Astrocyte (in vitro differentiated cells and primary cell): ENCODE measurements around the gene HM13. TPM values are rescaled to one million over a fixed set of nuclear protein-coding genes. Genes with fewer than 3 reads are reported as not detected.

ENCODE experiments used
- DNase-seq: peaks from one replicate; pipeline ENCODE4 v3.0.0-alpha.2; 2010; ENCODE audit warnings: low read depth
- FAIRE-seq: peaks from 2 replicates; lab custom pipeline; 2011; peaks lifted over from hg19 to GRCh38; lab: Jason Lieb, UNC
- H2AFZ ChIP-seq: 2 replicates; pipeline ENCODE4 v1.6.0; 2012; ENCODE audit warnings: low read depth, low read length, inconsistent platforms
- H3K27ac ChIP-seq: 2 replicates; pipeline ENCODE4 v1.5.1; 2011; ENCODE audit warnings: low read depth, low read length, inconsistent platforms
- H3K27me3 ChIP-seq: 2 replicates; pipeline ENCODE4 v1.6.0; 2011; ENCODE audit warnings: low read length, inconsistent platforms; ENCODE audit not compliant: insufficient read depth
- H3K36me3 ChIP-seq: 2 replicates; pipeline ENCODE4 v1.5.1; 2011; ENCODE audit warnings: low read length, inconsistent platforms; ENCODE audit not compliant: insufficient read depth
- H3K4me1 ChIP-seq: 2 replicates; pipeline ENCODE4 v1.5.1; 2011; ENCODE audit warnings: low read length, inconsistent platforms; ENCODE audit not compliant: insufficient read depth
- H3K4me2 ChIP-seq: 2 replicates; pipeline ENCODE4 v1.6.0; 2012; ENCODE audit warnings: low read length, inconsistent platforms
- H3K4me3 ChIP-seq: 2 replicates; pipeline ENCODE4 v1.5.1; 2011; ENCODE audit warnings: low read depth, mild to moderate bottlenecking, low read length, inconsistent platforms; ENCODE audit not compliant: insufficient read depth
- H3K79me2 ChIP-seq: 2 replicates; pipeline ENCODE4 v1.6.0; 2012; ENCODE audit warnings: mild to moderate bottlenecking, low read length, inconsistent platforms; ENCODE audit not compliant: insufficient read depth
- H3K9ac ChIP-seq: 2 replicates; pipeline ENCODE4 v1.6.0; 2012; ENCODE audit warnings: mild to moderate bottlenecking, low read length, inconsistent platforms
- H3K9me3 ChIP-seq: 2 replicates; pipeline ENCODE4 v1.5.1; 2012; ENCODE audit warnings: low read depth, mild to moderate bottlenecking, low read length, inconsistent platforms; ENCODE audit not compliant: insufficient read depth
- H4K20me1 ChIP-seq: 2 replicates; pipeline ENCODE4 v1.6.0; 2012; ENCODE audit warnings: low read length, inconsistent platforms; ENCODE audit not compliant: insufficient read depth
- H3K27ac Mint-ChIP-seq: one replicate; pipeline ENCODE4 v1.8.0; 2021; ENCODE audit warnings: mild to moderate bottlenecking, mixed read lengths; ENCODE audit not compliant: unreplicated experiment
- H3K27me3 Mint-ChIP-seq: one replicate; pipeline ENCODE4 v1.8.0; 2021; ENCODE audit warnings: low read depth, mixed read lengths; ENCODE audit not compliant: unreplicated experiment
- H3K36me3 Mint-ChIP-seq: one replicate; pipeline ENCODE4 v1.8.0; 2021; ENCODE audit warnings: low read depth, mixed read lengths; ENCODE audit not compliant: unreplicated experiment
- H3K4me1 Mint-ChIP-seq: one replicate; pipeline ENCODE4 v1.8.0; 2021; ENCODE audit warnings: low read depth, mixed read lengths; ENCODE audit not compliant: unreplicated experiment
- H3K4me3 Mint-ChIP-seq: one replicate; pipeline ENCODE4 v1.8.0; 2021; ENCODE audit warnings: mild to moderate bottlenecking, moderate library complexity, mixed read lengths; ENCODE audit not compliant: unreplicated experiment
- H3K9me3 Mint-ChIP-seq: one replicate; pipeline ENCODE4 v1.8.0; 2021; ENCODE audit warnings: mild to moderate bottlenecking, mixed read lengths; ENCODE audit not compliant: unreplicated experiment
- EZH2 ChIP-seq: IDR thresholded peaks from 2 replicates; pipeline ENCODE4 v1.6.1; 2012; ENCODE audit warnings: mild to moderate bottlenecking, low read length, inconsistent platforms; ENCODE audit not compliant: insufficient read depth
- total RNA-seq: library from RNA; stranded (reverse); gene quantifications from 2 replicates; pipeline ENCODE4 v1.2.1, GENCODE V29; 2021
- TF ChIP-seq, protein P1 (sequence below): IDR thresholded peaks from 2 replicates; pipeline ENCODE4 v1.5.1; 2011; ENCODE audit warnings: low read depth, mild to moderate bottlenecking, inconsistent platforms, low read length, moderate library complexity; ENCODE audit not compliant: insufficient read depth

The HM13 gene
- total RNA-seq, 1 donor from 2014 or later = 399 TPM

DNA sequence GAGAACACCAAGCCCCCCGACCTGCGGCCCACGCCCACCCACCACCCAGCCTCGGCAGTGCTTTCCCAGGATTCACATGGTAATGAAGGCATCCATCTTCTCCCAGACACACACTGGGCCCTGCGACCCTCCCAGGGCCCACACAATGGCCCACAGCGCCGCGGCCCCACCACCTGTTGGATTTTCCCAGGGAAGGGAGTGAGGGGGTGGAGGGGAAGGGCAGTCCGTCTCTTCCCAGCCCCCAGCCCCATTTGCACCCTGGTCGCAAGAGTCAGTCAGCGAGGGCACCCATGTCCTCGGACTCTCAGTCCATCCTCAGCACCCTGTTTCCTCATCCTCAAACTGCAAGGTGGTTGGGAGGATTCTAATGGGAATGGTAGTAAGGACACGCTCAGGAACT lies 67.1 kb downstream of the HM13 start:
- Histone ChIP-seq H3K36me3 (no peaks in the 10 kb centered on the region), H3K4me1 (no peaks in the 10 kb centered on the region), H2AFZ (no peak overlapping the region), H3K27ac (no peak overlapping the region), H3K4me3 (no peak overlapping the region), H3K27me3 (no peaks in the 10 kb centered on the region), H3K9ac (no peak overlapping the region), H3K79me2 (no peaks in the 10 kb centered on the region), H4K20me1 (no peaks in the 10 kb centered on the region), H3K9me3 (no peaks in the 10 kb centered on the region), H3K4me2 (no peak overlapping the region)
- Mint-ChIP-seq H3K9me3 (no peaks in the 10 kb centered on the region), H3K27ac (no peak overlapping the region), H3K4me3 (no peak overlapping the region), H3K4me1 (no peaks in the 10 kb centered on the region), H3K36me3 (peaks cover 7% of the 10 kb centered on the region), H3K27me3 (peaks cover 9% of the 10 kb centered on the region)
- TF ChIP-seq, protein P1, sequence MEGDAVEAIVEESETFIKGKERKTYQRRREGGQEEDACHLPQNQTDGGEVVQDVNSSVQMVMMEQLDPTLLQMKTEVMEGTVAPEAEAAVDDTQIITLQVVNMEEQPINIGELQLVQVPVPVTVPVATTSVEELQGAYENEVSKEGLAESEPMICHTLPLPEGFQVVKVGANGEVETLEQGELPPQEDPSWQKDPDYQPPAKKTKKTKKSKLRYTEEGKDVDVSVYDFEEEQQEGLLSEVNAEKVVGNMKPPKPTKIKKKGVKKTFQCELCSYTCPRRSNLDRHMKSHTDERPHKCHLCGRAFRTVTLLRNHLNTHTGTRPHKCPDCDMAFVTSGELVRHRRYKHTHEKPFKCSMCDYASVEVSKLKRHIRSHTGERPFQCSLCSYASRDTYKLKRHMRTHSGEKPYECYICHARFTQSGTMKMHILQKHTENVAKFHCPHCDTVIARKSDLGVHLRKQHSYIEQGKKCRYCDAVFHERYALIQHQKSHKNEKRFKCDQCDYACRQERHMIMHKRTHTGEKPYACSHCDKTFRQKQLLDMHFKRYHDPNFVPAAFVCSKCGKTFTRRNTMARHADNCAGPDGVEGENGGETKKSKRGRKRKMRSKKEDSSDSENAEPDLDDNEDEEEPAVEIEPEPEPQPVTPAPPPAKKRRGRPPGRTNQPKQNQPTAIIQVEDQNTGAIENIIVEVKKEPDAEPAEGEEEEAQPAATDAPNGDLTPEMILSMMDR = no peak
- TF ChIP-seq EZH2 = no peak
- FAIRE-seq = no peak
- no peak for DNase-seq

DNA sequence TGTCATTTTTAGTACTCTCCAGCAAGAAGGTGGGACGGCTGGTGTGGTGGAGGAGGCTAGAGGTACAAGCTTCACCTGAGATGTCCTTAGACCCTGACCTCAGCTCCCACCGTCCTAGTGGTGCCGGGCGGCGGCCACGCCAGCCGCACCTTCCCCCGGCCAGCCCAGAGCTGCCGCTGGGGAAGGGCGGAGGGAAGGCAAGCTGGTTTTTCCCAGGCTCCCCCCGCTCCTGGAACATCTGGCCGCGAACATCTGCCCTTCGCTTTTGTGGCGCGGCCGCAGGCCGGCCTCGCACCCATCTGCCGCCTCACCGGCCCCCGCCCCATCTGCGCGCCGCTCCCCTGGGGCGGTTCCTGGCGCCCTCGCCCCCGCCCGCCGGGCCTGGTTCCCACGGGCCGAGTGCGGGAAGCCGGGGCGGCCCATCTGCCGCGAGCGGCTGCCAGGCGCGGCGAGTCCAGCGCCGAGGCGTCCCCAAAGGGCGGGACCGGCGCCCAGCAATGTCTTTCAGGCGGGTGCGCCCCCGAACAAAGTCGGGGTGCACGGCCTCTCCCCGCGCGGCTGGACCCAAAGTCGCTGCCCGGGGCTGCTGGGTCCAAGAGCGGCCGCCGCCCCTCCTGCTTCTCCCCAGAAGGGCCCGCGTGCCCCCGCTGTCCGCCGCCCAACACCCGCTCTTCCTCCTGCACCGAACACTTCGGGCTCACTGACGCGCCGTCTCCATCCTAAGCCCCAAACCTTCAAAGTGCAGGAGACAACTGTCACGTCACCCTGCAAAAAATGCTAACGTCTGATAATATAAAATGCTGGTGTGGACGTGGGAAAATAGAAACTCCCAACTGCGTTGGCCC lies 73.5 kb downstream of the HM13 start:
- H3K27ac Mint-ChIP-seq = peak overlapping the region; percentile 72
- no peak overlapping the region for H3K27ac ChIP-seq
- H3K36me3 ChIP-seq = no peaks in the 10 kb centered on the region
- FAIRE-seq = no peak
- H2AFZ ChIP-seq = peak overlapping the region; percentile 91
- H4K20me1 ChIP-seq = no peaks in the 10 kb centered on the region
- H3K79me2 ChIP-seq = no peaks in the 10 kb centered on the region
- DNase-seq = no peak
- no peaks in the 10 kb centered on the region for H3K27me3 ChIP-seq
- peak overlapping the region; percentile 75 for H3K4me3 Mint-ChIP-seq
- no peaks in the 10 kb centered on the region for H3K36me3 Mint-ChIP-seq
- peak overlapping the region; percentile 80 for H3K9ac ChIP-seq
- no peaks in the 10 kb centered on the region for H3K9me3 Mint-ChIP-seq
- H3K4me3 ChIP-seq = peak overlapping the region; percentile 52
- TF ChIP-seq, protein P1 = no peak
- no peak for TF ChIP-seq EZH2
- no peaks in the 10 kb centered on the region for H3K9me3 ChIP-seq
- H3K4me1 Mint-ChIP-seq = peaks cover 5% of the 10 kb centered on the region
- H3K4me2 ChIP-seq = peak overlapping the region; percentile 98
- H3K4me1 ChIP-seq = peaks cover 12% of the 10 kb centered on the region
- peaks cover 15% of the 10 kb centered on the region for H3K27me3 Mint-ChIP-seq

DNA sequence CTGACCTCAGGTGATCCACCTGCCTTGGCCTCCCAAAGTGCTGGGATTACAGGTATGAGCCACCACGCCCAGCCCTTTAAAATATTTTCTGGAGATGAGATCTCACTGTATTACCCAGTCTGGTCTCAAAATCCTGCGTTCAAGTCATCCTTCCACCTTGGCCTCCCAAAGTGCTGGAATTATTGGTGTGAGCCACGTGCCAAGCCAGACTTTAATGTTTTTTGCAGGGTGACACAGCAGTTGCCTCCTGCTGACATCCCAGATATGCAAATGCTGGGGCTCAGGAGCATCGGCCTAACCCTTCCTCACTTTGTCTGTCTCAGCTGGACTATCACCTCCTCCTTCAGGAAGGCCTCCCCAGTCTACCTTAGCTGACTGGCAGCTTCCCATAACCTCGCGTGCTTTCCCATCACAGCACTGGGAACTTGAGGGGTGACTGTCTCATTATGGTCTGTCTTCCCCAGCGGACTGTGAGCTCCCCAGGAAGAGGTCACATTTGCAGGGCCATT lies 76.5 kb downstream of the HM13 start:
- H3K4me3 ChIP-seq = no peak overlapping the region
- H3K4me2 ChIP-seq = no peak overlapping the region
- Mint-ChIP-seq H3K4me1 (peaks cover 13% of the 10 kb centered on the region), H3K27me3 (peaks cover 15% of the 10 kb centered on the region), H3K4me3 (no peak overlapping the region), H3K27ac (no peak overlapping the region), H3K36me3 (no peaks in the 10 kb centered on the region), H3K9me3 (no peaks in the 10 kb centered on the region)
- no peaks in the 10 kb centered on the region for H3K79me2 ChIP-seq
- no peaks in the 10 kb centered on the region for H3K36me3 ChIP-seq
- no peak overlapping the region for H2AFZ ChIP-seq
- no peak overlapping the region for H3K27ac ChIP-seq
- H3K9me3 ChIP-seq = no peaks in the 10 kb centered on the region
- no peak for FAIRE-seq
- H3K9ac ChIP-seq = no peak overlapping the region
- no peaks in the 10 kb centered on the region for H4K20me1 ChIP-seq
- TF ChIP-seq, protein P1 = no peak
- TF ChIP-seq EZH2 = no peak
- H3K27me3 ChIP-seq = no peaks in the 10 kb centered on the region
- DNase-seq = no peak
- H3K4me1 ChIP-seq = peaks cover 32% of the 10 kb centered on the region
